WTC11 (cell line): ENCODE measurements around the gene EPHA1. TPM values are rescaled to one million over a fixed set of nuclear protein-coding genes. Genes with fewer than 3 reads are reported as not detected.
A peak's percentile ranks its signal among the peaks of the same experiment; 100 is the strongest.

Source experiments
- ATAC-seq: fragments of 200-7000 bp; cut with Tn5 transposase; 2 replicates; pipeline ENCODE4 v1.10.0; 2021; ENCODE audit warnings: mild to moderate bottlenecking, moderate library complexity
- Bru-seq: library from RNA; stranded (reverse); fragments of 400-500 nt; gene quantifications from one replicate; lab custom pipeline; 2021; lab: Mats Ljungman, UMichigan
- CTCF ChIA-PET: fragments of 300-600 bp; sonication (Branson Sonifier 250); formaldehyde crosslinking; loops from one replicate; lab custom pipeline; 2021; ENCODE audit warnings: antibody characterized with exemption; lab: Charles Lee
- POLR2A ChIA-PET: fragments of 350-600 bp; sonication (Branson Sonifier 250); formaldehyde crosslinking; loops from one replicate; lab custom pipeline; 2021; ENCODE audit warnings: antibody characterized with exemption; lab: Charles Lee
- DNase-seq: peaks from one replicate; pipeline ENCODE4 v3.0.0; 2021; ENCODE audit warnings: low spot score
- H3K27ac Mint-ChIP-seq: 2 replicates; pipeline ENCODE4 v1.8.0; 2021; ENCODE audit warnings: mixed read lengths
- H3K27me3 Mint-ChIP-seq: 2 replicates; pipeline ENCODE4 v1.8.0; 2021; ENCODE audit warnings: low read depth, mild to moderate bottlenecking, moderate library complexity, mixed read lengths
- H3K36me3 Mint-ChIP-seq: 2 replicates; pipeline ENCODE4 v1.8.0; 2021; ENCODE audit warnings: mixed read lengths
- H3K4me1 Mint-ChIP-seq: 2 replicates; pipeline ENCODE4 v1.8.0; 2022; ENCODE audit warnings: mixed read lengths
- H3K4me3 Mint-ChIP-seq: 2 replicates; pipeline ENCODE4 v1.8.0; 2021; ENCODE audit warnings: mild to moderate bottlenecking, moderate library complexity, mixed read lengths
- H3K9me3 Mint-ChIP-seq: 2 replicates; pipeline ENCODE4 v1.8.0; 2021; ENCODE audit warnings: mixed read lengths
- CREM ChIP-seq: sonication (generic); formaldehyde crosslinking; IDR thresholded peaks from 2 replicates; pipeline ENCODE4 v1.8.1; 2022; ENCODE audit warnings: mild to moderate bottlenecking, missing genetic modification reagents, moderate library complexity
- JUN ChIP-seq: sonication (generic); formaldehyde crosslinking; IDR thresholded peaks from 2 replicates; pipeline ENCODE4 v1.8.0; 2023; ENCODE audit warnings: mild to moderate bottlenecking, missing genetic modification reagents
- MXD4 ChIP-seq: fragments of 250-450 bp; sonication (Bioruptor Pico); IDR thresholded peaks from 2 replicates; pipeline ENCODE4 v1.8.0; 2021; ENCODE audit warnings: mild to moderate bottlenecking, moderate library complexity, borderline replicate concordance
- NFE2L1 ChIP-seq: sonication (generic); formaldehyde crosslinking; IDR thresholded peaks from 2 replicates; pipeline ENCODE4 v1.8.1; 2023; ENCODE audit warnings: missing genetic modification reagents
- NR2C2 ChIP-seq: sonication (generic); formaldehyde crosslinking; IDR thresholded peaks from 2 replicates; pipeline ENCODE4 v1.8.0; 2022; ENCODE audit warnings: mild to moderate bottlenecking, missing genetic modification reagents
- OVOL2 ChIP-seq: fragments of 250-450 bp; sonication (Bioruptor Pico); IDR thresholded peaks from 2 replicates; pipeline ENCODE4 v1.9.0; 2021; ENCODE audit warnings: mild to moderate bottlenecking, borderline replicate concordance
- ZBTB21 ChIP-seq: sonication (generic); formaldehyde crosslinking; IDR thresholded peaks from 2 replicates; pipeline ENCODE4 v1.8.1; 2023; ENCODE audit warnings: mild to moderate bottlenecking, missing genetic modification reagents, borderline replicate concordance
- ZNF263 ChIP-seq: sonication (generic); formaldehyde crosslinking; IDR thresholded peaks from 2 replicates; pipeline ENCODE4 v1.8.1; 2022; ENCODE audit warnings: low read depth, mild to moderate bottlenecking, moderate library complexity, missing genetic modification reagents
- ZNF396 ChIP-seq: fragments of 250-450 bp; sonication (Bioruptor Pico); IDR thresholded peaks from 2 replicates; pipeline ENCODE4 v1.8.0; 2021; ENCODE audit warnings: mild to moderate bottlenecking, moderate library complexity, borderline replicate concordance
- long read RNA-seq, 3 experiments: library from RNA in 1 of 3; library from capped mRNA in 1 of 3; library from polyadenylated mRNA in 1 of 3; unstranded in 2 of 3; stranded (forward) in 1 of 3; transcript quantifications; one replicate each; pipeline ENCODE4 v2.0.0, GENCODE V29; 2021
- total RNA-seq: library from RNA; stranded (reverse); gene quantifications from 3 replicates; pipeline ENCODE4 v1.2.3, GENCODE V29; 2021
- TF ChIP-seq, protein P1 (sequence below): fragments of 200-600 bp; IDR thresholded peaks from 2 replicates; pipeline ENCODE4 v1.8.0; 2022; ENCODE audit warnings: antibody characterized with exemption
- TF ChIP-seq, protein P2 (sequence below): sonication (generic); formaldehyde crosslinking; IDR thresholded peaks from 2 replicates; pipeline ENCODE4 v1.8.1; 2022; ENCODE audit warnings: mild to moderate bottlenecking, moderate library complexity, missing genetic modification reagents
- TF ChIP-seq, protein P3 (sequence below): fragments of 250-450 bp; sonication (Bioruptor Pico); IDR thresholded peaks from 2 replicates; pipeline ENCODE4 v1.9.0; 2021; ENCODE audit warnings: mild to moderate bottlenecking
- TF ChIP-seq, protein P4 (sequence below): sonication (generic); formaldehyde crosslinking; conservative IDR thresholded peaks from 2 replicates; pipeline ENCODE4 v1.8.1; 2023; ENCODE audit warnings: mild to moderate bottlenecking, low read depth, missing genetic modification reagents, moderate library complexity
- TF ChIP-seq, protein P5 (sequence below): fragments of 250-450 bp; sonication (Bioruptor Pico); IDR thresholded peaks from 2 replicates; pipeline ENCODE4 v1.8.0; 2021; ENCODE audit warnings: mild to moderate bottlenecking
- TF ChIP-seq, protein P6 (sequence below): sonication (generic); formaldehyde crosslinking; IDR thresholded peaks from 2 replicates; pipeline ENCODE4 v1.8.1; 2023; ENCODE audit warnings: mild to moderate bottlenecking, missing genetic modification reagents, moderate library complexity
- TF ChIP-seq, protein P7 (sequence below): sonication (generic); formaldehyde crosslinking; IDR thresholded peaks from 2 replicates; pipeline ENCODE4 v1.8.1; 2023; ENCODE audit warnings: mild to moderate bottlenecking, missing genetic modification reagents
- TF ChIP-seq, protein P8 (sequence below): sonication (generic); formaldehyde crosslinking; IDR thresholded peaks from 2 replicates; pipeline ENCODE4 v1.8.0; 2022; ENCODE audit warnings: mild to moderate bottlenecking, missing genetic modification reagents

The EPHA1 gene
- total RNA-seq (159 to 203 TPM (median 162 TPM) in 3 replicates), Bru-seq, nascent RNA (percentile 88 among the genes with signal in this experiment)
- long read RNA-seq, experiment 1, transcript EPHA1-201 (18 exons, 3,363 nt): major isoform, 304 of 536 reads
- long read RNA-seq, experiment 1, partial matches to known transcripts: 127 of 536 reads
- long read RNA-seq, experiment 1, other reads (novel, unspliced or antisense): 105 of 536 reads
- long read RNA-seq, experiment 2, transcript EPHA1-201 (18 exons, 3,363 nt): major isoform, 31 of 163 reads
- long read RNA-seq, experiment 2, partial matches to known transcripts: 91 of 163 reads
- long read RNA-seq, experiment 2, other reads (novel, unspliced or antisense): 41 of 163 reads
- long read RNA-seq, experiment 3, transcript EPHA1-201 (18 exons, 3,363 nt): major isoform, 8 of 46 reads
- long read RNA-seq, experiment 3, partial matches to known transcripts: 30 of 46 reads
- long read RNA-seq, experiment 3, other reads (novel, unspliced or antisense): 8 of 46 reads

DNA sequence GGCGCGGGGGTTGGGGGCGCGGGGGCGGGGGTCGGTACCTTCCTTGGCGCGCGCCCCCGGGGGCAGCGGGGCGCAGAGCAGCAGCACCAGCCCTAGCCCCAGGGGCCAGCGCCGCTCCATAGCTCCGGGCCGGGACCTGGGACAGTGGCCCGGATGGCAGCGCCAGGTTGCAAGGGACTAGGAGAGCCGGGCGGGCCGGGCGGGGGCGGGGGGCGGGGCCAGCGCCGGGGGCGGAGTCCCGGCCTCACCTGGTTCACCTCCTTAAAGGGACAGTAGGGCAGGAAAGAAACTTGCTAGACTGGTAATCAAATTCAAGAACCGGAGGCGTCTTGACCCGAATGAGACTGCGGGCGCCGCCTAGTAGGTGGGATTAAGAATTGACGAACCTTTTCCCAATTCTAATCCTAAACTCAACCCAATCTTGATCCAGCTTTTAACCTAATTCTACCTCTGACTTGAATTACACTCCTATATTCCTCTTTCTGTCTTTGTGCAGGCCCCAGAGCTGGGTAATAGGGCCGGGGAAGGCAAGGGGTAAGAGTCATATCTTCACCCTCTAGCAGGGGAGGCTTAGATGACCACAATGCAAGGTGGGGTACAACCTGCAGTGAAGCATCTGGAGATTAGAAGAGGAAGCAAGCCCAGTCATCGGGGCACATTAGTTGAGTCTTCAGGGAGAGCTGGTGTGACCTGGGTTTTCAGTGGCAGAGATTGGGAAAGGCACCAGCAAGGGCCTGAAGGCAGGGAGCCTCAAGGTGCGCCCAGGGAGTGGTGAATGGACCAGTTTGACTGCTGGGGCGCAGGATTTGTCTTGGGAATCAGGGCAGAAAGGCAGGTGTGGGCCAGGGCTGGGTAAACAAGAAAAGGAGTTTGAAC is at the start of gene EPHA1:
EPHA1 (minus strand) TSS at position 171 of the 876 bp plus-strand sequence; CDS start at position 120, 51 bp downstream.
- ChIA-PET POLR2A (interaction anchor here (0.8 to 6.3 kb wide), 4 partner anchors 10 to 47 kb away, joined by 3 to 62 read pairs (median 4); no protein-coding TSS in a partner anchor), CTCF (interaction anchor here (0.8 to 4.8 kb wide), 14 partner anchors 8 to 168 kb away, joined by 3 to 48 read pairs (median 5); no protein-coding TSS in a partner anchor)
- TF ChIP-seq, protein P1, sequence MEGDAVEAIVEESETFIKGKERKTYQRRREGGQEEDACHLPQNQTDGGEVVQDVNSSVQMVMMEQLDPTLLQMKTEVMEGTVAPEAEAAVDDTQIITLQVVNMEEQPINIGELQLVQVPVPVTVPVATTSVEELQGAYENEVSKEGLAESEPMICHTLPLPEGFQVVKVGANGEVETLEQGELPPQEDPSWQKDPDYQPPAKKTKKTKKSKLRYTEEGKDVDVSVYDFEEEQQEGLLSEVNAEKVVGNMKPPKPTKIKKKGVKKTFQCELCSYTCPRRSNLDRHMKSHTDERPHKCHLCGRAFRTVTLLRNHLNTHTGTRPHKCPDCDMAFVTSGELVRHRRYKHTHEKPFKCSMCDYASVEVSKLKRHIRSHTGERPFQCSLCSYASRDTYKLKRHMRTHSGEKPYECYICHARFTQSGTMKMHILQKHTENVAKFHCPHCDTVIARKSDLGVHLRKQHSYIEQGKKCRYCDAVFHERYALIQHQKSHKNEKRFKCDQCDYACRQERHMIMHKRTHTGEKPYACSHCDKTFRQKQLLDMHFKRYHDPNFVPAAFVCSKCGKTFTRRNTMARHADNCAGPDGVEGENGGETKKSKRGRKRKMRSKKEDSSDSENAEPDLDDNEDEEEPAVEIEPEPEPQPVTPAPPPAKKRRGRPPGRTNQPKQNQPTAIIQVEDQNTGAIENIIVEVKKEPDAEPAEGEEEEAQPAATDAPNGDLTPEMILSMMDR: peak; percentile 49
- TF ChIP-seq, protein P2, sequence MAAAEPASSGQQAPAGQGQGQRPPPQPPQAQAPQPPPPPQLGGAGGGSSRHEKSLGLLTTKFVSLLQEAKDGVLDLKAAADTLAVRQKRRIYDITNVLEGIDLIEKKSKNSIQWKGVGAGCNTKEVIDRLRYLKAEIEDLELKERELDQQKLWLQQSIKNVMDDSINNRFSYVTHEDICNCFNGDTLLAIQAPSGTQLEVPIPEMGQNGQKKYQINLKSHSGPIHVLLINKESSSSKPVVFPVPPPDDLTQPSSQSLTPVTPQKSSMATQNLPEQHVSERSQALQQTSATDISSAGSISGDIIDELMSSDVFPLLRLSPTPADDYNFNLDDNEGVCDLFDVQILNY (CRISPR knock-in tag): no peak
- H3K27me3 Mint-ChIP-seq: no peaks in the 10 kb centered on the region
- no peaks in the 10 kb centered on the region for H3K9me3 Mint-ChIP-seq
- H3K36me3 Mint-ChIP-seq: peaks cover 19% of the 10 kb centered on the region
- peak within 1 kb of the TSS; percentile 99 for H3K27ac Mint-ChIP-seq
- DNase-seq (peak; percentile 82), ATAC-seq (peak; percentile 68)
- H3K4me1 Mint-ChIP-seq: peaks cover 82% of the 10 kb centered on the region
- H3K4me3 Mint-ChIP-seq: peak within 1 kb of the TSS; percentile 91

DNA sequence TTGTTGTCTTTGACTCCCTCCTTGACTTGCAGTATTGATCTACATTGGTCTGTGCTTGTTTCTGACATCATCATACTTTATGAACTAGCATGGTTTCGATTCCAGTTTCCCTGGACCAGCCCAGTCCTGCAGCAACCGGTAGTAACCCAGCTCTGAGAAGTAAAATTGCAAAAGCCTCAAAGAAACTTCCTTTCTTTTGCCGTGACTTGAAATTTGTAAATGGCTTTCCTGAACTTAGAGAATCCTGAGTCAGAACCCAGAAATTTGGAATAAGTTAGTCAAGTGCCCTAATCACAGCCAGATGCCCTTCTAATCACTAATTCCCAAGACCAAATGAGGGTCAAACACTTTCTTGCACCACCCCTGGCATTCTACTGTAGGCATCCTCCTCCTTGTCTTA is 49.6 kb upstream of the EPHA1 start:
- peaks cover 19% of the 10 kb centered on the region for H3K36me3 Mint-ChIP-seq
- DNase-seq (no peak), ATAC-seq (no peak)
- H3K27me3 Mint-ChIP-seq: no peaks in the 10 kb centered on the region; the same call in 1 of the 2 replicates
- POLR2A ChIA-PET: no interaction called here
- peaks cover 30% of the 10 kb centered on the region for H3K9me3 Mint-ChIP-seq
- CTCF ChIA-PET: no interaction called here
- TF ChIP-seq, protein P3, sequence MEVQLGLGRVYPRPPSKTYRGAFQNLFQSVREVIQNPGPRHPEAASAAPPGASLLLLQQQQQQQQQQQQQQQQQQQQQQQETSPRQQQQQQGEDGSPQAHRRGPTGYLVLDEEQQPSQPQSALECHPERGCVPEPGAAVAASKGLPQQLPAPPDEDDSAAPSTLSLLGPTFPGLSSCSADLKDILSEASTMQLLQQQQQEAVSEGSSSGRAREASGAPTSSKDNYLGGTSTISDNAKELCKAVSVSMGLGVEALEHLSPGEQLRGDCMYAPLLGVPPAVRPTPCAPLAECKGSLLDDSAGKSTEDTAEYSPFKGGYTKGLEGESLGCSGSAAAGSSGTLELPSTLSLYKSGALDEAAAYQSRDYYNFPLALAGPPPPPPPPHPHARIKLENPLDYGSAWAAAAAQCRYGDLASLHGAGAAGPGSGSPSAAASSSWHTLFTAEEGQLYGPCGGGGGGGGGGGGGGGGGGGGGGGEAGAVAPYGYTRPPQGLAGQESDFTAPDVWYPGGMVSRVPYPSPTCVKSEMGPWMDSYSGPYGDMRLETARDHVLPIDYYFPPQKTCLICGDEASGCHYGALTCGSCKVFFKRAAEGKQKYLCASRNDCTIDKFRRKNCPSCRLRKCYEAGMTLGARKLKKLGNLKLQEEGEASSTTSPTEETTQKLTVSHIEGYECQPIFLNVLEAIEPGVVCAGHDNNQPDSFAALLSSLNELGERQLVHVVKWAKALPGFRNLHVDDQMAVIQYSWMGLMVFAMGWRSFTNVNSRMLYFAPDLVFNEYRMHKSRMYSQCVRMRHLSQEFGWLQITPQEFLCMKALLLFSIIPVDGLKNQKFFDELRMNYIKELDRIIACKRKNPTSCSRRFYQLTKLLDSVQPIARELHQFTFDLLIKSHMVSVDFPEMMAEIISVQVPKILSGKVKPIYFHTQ (CRISPR knock-in tag): no peak
- TF ChIP-seq, protein P4, sequence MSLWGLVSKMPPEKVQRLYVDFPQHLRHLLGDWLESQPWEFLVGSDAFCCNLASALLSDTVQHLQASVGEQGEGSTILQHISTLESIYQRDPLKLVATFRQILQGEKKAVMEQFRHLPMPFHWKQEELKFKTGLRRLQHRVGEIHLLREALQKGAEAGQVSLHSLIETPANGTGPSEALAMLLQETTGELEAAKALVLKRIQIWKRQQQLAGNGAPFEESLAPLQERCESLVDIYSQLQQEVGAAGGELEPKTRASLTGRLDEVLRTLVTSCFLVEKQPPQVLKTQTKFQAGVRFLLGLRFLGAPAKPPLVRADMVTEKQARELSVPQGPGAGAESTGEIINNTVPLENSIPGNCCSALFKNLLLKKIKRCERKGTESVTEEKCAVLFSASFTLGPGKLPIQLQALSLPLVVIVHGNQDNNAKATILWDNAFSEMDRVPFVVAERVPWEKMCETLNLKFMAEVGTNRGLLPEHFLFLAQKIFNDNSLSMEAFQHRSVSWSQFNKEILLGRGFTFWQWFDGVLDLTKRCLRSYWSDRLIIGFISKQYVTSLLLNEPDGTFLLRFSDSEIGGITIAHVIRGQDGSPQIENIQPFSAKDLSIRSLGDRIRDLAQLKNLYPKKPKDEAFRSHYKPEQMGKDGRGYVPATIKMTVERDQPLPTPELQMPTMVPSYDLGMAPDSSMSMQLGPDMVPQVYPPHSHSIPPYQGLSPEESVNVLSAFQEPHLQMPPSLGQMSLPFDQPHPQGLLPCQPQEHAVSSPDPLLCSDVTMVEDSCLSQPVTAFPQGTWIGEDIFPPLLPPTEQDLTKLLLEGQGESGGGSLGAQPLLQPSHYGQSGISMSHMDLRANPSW (CRISPR knock-in tag): no peak
- TF ChIP-seq, protein P5, sequence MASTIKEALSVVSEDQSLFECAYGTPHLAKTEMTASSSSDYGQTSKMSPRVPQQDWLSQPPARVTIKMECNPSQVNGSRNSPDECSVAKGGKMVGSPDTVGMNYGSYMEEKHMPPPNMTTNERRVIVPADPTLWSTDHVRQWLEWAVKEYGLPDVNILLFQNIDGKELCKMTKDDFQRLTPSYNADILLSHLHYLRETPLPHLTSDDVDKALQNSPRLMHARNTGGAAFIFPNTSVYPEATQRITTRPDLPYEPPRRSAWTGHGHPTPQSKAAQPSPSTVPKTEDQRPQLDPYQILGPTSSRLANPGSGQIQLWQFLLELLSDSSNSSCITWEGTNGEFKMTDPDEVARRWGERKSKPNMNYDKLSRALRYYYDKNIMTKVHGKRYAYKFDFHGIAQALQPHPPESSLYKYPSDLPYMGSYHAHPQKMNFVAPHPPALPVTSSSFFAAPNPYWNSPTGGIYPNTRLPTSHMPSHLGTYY: no peak
- TF ChIP-seq, protein P6, sequence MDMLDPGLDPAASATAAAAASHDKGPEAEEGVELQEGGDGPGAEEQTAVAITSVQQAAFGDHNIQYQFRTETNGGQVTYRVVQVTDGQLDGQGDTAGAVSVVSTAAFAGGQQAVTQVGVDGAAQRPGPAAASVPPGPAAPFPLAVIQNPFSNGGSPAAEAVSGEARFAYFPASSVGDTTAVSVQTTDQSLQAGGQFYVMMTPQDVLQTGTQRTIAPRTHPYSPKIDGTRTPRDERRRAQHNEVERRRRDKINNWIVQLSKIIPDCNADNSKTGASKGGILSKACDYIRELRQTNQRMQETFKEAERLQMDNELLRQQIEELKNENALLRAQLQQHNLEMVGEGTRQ (CRISPR knock-in tag): no peak
- no peak for TF ChIP-seq CREM (CRISPR knock-in tag)
- no peak for TF ChIP-seq NR2C2
- no peak for TF ChIP-seq ZBTB21 (CRISPR knock-in tag)
- TF ChIP-seq MXD4 (CRISPR knock-in tag): no peak
- TF ChIP-seq ZNF396: no peak
- TF ChIP-seq OVOL2 (CRISPR knock-in tag): no peak
- TF ChIP-seq, protein P7, sequence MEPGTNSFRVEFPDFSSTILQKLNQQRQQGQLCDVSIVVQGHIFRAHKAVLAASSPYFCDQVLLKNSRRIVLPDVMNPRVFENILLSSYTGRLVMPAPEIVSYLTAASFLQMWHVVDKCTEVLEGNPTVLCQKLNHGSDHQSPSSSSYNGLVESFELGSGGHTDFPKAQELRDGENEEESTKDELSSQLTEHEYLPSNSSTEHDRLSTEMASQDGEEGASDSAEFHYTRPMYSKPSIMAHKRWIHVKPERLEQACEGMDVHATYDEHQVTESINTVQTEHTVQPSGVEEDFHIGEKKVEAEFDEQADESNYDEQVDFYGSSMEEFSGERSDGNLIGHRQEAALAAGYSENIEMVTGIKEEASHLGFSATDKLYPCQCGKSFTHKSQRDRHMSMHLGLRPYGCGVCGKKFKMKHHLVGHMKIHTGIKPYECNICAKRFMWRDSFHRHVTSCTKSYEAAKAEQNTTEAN (CRISPR knock-in tag): no peak
- TF ChIP-seq NFE2L1 (CRISPR knock-in tag): no peak
- TF ChIP-seq, protein P8, sequence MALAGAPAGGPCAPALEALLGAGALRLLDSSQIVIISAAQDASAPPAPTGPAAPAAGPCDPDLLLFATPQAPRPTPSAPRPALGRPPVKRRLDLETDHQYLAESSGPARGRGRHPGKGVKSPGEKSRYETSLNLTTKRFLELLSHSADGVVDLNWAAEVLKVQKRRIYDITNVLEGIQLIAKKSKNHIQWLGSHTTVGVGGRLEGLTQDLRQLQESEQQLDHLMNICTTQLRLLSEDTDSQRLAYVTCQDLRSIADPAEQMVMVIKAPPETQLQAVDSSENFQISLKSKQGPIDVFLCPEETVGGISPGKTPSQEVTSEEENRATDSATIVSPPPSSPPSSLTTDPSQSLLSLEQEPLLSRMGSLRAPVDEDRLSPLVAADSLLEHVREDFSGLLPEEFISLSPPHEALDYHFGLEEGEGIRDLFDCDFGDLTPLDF (CRISPR knock-in tag): no peak
- no peak for TF ChIP-seq JUN (CRISPR knock-in tag)
- TF ChIP-seq ZNF263 (CRISPR knock-in tag): no peak
- H3K4me1 Mint-ChIP-seq: peaks cover 5% of the 10 kb centered on the region
- no peak overlapping the region for H3K27ac Mint-ChIP-seq
- H3K4me3 Mint-ChIP-seq: no peak overlapping the region
